ENCODE measurements around the gene CYP3A7. TPM values are rescaled to one million over a fixed set of nuclear protein-coding genes. Genes with fewer than 3 reads are reported as not detected.

Gene CYP3A7
- total and polyA plus RNA-seq, 9 of the 15 experiments (the other 6 are each of a cell fraction or from before 2014, with no cell fraction given) = 0.20 TPM; not detected in 8

DNA sequence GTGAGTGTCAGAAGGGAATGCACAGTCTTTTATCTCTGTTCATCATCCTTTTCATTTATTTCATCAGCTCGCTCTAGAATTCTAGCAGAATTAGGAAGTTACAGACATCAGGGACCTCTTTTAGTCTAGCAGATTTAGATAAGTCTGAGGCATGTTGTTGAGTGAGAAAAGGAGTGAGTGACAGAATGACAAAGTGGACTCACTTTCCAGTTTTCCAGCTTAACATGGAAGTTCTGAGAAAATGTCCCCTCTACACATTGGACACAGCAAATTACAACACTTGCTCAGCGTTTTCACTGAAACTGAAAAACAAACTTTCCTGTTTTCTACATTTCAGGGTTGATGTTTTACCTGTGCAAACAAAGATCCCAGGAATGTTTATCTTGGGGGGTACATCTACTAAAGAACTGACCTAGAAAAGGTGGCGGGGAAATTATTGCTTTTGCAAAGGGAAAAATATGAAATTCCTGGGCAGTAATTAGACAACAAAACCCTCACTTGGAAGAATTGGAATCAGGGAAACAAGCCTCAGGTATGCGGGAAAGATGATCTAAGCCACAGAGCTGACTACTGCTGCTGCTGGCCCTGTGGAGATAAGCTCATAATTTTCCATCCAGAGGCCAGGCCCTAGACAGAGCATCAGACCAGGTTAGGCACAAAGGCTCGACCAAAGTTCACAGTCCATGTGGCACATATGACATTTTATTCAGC lies 40.6 kb downstream of the CYP3A7 start (continued):
- TF ChIP-seq MECOM (CRISPR knock-in tag; IDR thresholded peaks at IDR 0.05) (0 out of 2 replicates have a peak, but pooled peaks have one; percentile 37), TAF1 (IDR thresholded peaks at IDR 0.05; ENCODE audit: control insufficient read depth, extremely low read depth, insufficient read depth, low read length, severe bottlenecking) (no peak), SMARCA5 (IDR thresholded peaks at IDR 0.05) (0 out of 2 replicates have a peak, but pooled peaks have one; percentile 7), POLR2G (IDR thresholded peaks at IDR 0.05; ENCODE audit: low read depth, low read length) (no peak), ADNP (tag; IDR thresholded peaks at IDR 0.05) (peak; percentile 36; the same call in 1 of the 2 replicates), CEBPG (CRISPR knock-in tag; IDR thresholded peaks at IDR 0.05) (no peak), CEBPG (tag; conservative IDR thresholded peaks at IDR 0.05 in 1 of 2, IDR thresholded peaks at IDR 0.05 in 1 of 2) (no peak), FOXJ2 (tag; IDR thresholded peaks at IDR 0.05) (no peak), CBFA2T2 (conservative IDR thresholded peaks at IDR 0.05) (no peak; the same call in 1 of the 2 replicates), GTF2E2 (tag; IDR thresholded peaks at IDR 0.05) (0 out of 2 replicates have a peak, but pooled peaks have one; percentile 32), TEAD4 (IDR thresholded peaks at IDR 0.05; ENCODE audit: low read length) (peak; percentile 77), TEAD4 (CRISPR knock-in tag; IDR thresholded peaks at IDR 0.05; ENCODE audit: borderline replicate concordance) (no peak), JUN (IDR thresholded peaks at IDR 0.05; ENCODE audit: borderline replicate concordance, low read depth, low read length) (0 out of 2 replicates have a peak, but pooled peaks have one; percentile 25), JUN (CRISPR knock-in tag; IDR thresholded peaks at IDR 0.05; ENCODE audit: borderline replicate concordance) (no peak), PURB (CRISPR knock-in tag; IDR thresholded peaks at IDR 0.05; ENCODE audit: low read depth) (no peak)
- TF ChIP-seq, protein P1, sequence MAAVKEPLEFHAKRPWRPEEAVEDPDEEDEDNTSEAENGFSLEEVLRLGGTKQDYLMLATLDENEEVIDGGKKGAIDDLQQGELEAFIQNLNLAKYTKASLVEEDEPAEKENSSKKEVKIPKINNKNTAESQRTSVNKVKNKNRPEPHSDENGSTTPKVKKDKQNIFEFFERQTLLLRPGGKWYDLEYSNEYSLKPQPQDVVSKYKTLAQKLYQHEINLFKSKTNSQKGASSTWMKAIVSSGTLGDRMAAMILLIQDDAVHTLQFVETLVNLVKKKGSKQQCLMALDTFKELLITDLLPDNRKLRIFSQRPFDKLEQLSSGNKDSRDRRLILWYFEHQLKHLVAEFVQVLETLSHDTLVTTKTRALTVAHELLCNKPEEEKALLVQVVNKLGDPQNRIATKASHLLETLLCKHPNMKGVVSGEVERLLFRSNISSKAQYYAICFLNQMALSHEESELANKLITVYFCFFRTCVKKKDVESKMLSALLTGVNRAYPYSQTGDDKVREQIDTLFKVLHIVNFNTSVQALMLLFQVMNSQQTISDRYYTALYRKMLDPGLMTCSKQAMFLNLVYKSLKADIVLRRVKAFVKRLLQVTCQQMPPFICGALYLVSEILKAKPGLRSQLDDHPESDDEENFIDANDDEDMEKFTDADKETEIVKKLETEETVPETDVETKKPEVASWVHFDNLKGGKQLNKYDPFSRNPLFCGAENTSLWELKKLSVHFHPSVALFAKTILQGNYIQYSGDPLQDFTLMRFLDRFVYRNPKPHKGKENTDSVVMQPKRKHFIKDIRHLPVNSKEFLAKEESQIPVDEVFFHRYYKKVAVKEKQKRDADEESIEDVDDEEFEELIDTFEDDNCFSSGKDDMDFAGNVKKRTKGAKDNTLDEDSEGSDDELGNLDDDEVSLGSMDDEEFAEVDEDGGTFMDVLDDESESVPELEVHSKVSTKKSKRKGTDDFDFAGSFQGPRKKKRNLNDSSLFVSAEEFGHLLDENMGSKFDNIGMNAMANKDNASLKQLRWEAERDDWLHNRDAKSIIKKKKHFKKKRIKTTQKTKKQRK (IDR thresholded peaks at IDR 0.05; ENCODE audit: borderline replicate concordance, low read depth, low read length) = no peak
- TF ChIP-seq, protein P2, sequence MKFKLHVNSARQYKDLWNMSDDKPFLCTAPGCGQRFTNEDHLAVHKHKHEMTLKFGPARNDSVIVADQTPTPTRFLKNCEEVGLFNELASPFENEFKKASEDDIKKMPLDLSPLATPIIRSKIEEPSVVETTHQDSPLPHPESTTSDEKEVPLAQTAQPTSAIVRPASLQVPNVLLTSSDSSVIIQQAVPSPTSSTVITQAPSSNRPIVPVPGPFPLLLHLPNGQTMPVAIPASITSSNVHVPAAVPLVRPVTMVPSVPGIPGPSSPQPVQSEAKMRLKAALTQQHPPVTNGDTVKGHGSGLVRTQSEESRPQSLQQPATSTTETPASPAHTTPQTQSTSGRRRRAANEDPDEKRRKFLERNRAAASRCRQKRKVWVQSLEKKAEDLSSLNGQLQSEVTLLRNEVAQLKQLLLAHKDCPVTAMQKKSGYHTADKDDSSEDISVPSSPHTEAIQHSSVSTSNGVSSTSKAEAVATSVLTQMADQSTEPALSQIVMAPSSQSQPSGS (CRISPR knock-in tag; IDR thresholded peaks at IDR 0.05) = no peak
- TF ChIP-seq, protein P3, sequence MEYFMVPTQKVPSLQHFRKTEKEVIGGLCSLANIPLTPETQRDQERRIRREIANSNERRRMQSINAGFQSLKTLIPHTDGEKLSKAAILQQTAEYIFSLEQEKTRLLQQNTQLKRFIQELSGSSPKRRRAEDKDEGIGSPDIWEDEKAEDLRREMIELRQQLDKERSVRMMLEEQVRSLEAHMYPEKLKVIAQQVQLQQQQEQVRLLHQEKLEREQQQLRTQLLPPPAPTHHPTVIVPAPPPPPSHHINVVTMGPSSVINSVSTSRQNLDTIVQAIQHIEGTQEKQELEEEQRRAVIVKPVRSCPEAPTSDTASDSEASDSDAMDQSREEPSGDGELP (CRISPR knock-in tag; IDR thresholded peaks at IDR 0.05; ENCODE audit: borderline replicate concordance) = no peak
- TF ChIP-seq, protein P4, sequence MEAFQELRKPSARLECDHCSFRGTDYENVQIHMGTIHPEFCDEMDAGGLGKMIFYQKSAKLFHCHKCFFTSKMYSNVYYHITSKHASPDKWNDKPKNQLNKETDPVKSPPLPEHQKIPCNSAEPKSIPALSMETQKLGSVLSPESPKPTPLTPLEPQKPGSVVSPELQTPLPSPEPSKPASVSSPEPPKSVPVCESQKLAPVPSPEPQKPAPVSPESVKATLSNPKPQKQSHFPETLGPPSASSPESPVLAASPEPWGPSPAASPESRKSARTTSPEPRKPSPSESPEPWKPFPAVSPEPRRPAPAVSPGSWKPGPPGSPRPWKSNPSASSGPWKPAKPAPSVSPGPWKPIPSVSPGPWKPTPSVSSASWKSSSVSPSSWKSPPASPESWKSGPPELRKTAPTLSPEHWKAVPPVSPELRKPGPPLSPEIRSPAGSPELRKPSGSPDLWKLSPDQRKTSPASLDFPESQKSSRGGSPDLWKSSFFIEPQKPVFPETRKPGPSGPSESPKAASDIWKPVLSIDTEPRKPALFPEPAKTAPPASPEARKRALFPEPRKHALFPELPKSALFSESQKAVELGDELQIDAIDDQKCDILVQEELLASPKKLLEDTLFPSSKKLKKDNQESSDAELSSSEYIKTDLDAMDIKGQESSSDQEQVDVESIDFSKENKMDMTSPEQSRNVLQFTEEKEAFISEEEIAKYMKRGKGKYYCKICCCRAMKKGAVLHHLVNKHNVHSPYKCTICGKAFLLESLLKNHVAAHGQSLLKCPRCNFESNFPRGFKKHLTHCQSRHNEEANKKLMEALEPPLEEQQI (IDR thresholded peaks at IDR 0.05) = 0 out of 2 replicates have a peak, but pooled peaks have one; percentile 13
